CD4-positive, alpha-beta T cell treated with Interleukin-4 for 1 hour (primary cell): ENCODE results near the gene QSOX1.

Experiments used
- DNase-seq, 2 donors: peaks; one replicate each; pipeline ENCODE4 v3.0.0-alpha.2; 2020 to 2022

QSOX1 gene

GRCh38 chr1:180150982-180151381 is 3.7 kb upstream of the QSOX1 start:
- DNase-seq = peak in 1 of 2 donors; percentile 60

GRCh38 chr1:180151508-180151907 is 3.2 kb upstream of the QSOX1 start:
- no peak for DNase-seq

- no peak for DNase-seq
Measured at GRCh38 chr1:180152588-180152987, 2.1 kb upstream of the QSOX1 start.

- DNase-seq = no peak
Measured at GRCh38 chr1:180153032-180153431, 1.6 kb upstream of the QSOX1 start.

GRCh38 chr1:180154003-180154324 is 705 bp upstream of the QSOX1 start:
- DNase-seq = no peak

- DNase-seq = no peak
Measured at GRCh38 chr1:180155182-180155682, 563 bp downstream of the QSOX1 start.

GRCh38 chr1:180156201-180156600 is 1.5 kb downstream of the QSOX1 start:
- DNase-seq = peak; percentile 27 to 58

GRCh38 chr1:180156631-180157091 is 2.0 kb downstream of the QSOX1 start:
- no peak for DNase-seq

- DNase-seq = no peak
Measured at GRCh38 chr1:180157108-180157507, 2.4 kb downstream of the QSOX1 start.

GRCh38 chr1:180157576-180158057 is 2.9 kb downstream of the QSOX1 start:
- DNase-seq = no peak

- DNase-seq = no peak
Measured at GRCh38 chr1:180158149-180159147, 3.8 kb downstream of the QSOX1 start.

GRCh38 chr1:180160357-180160756 is 5.7 kb downstream of the QSOX1 start:
- no peak for DNase-seq

- no peak for DNase-seq
Measured at GRCh38 chr1:180163041-180163440, 8.4 kb downstream of the QSOX1 start.

GRCh38 chr1:180165096-180165495 is 10.4 kb downstream of the QSOX1 start:
- no peak for DNase-seq

GRCh38 chr1:180165509-180166435 is 11.1 kb downstream of the QSOX1 start:
- DNase-seq = no peak

- no peak for DNase-seq
Measured at GRCh38 chr1:180166436-180166800, 11.7 kb downstream of the QSOX1 start.

- DNase-seq = no peak
Measured at GRCh38 chr1:180167021-180167701, 12.5 kb downstream of the QSOX1 start.

GRCh38 chr1:180167721-180168467 is 13.2 kb downstream of the QSOX1 start:
- DNase-seq = no peak

GRCh38 chr1:180168786-180169639 is 14.3 kb downstream of the QSOX1 start:
- peak; percentile 32 to 35 for DNase-seq

GRCh38 chr1:180169640-180170195 is 15.0 kb downstream of the QSOX1 start:
- no peak for DNase-seq
